SK-N-SH treated with all-trans-retinoic acid at 6 μM for 48 hours (cell line): Measurements from ENCODE around the gene SLC2A4.

Experiments
- CSRNP3 ChIP-seq: fragments of 250-450 bp; sonication (Bioruptor Pico); IDR thresholded peaks from 2 replicates; pipeline ENCODE4 v1.5.1; 2021; ENCODE audit warnings: mild to moderate bottlenecking, moderate library complexity
- TF ChIP-seq, protein P1 (sequence below): fragments of 250-450 bp; sonication (Bioruptor Pico); IDR thresholded peaks from 2 replicates; pipeline ENCODE4 v1.8.0; 2020; ENCODE audit warnings: mild to moderate bottlenecking, moderate library complexity, borderline replicate concordance

DNA sequence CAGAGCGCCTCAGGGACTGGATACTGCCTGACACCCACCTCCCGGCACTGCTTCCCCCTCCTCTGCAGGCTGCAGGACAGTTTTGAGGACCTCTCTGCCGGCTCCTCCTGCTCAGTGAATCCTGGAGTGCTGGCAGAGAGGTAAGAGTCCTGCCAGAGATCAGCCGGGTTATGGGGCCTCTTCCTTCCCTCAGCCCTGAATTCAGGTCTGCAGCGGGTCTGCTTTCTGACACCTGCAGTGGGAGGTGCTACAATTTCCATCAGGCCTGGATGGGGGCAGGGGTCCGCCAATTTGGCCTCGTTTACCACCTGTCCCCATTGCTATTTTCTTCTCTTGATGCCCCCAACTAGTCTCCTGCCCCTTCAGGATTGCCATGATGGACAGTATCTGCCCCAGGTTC is 50.6 kb downstream of the SLC2A4 start:
- TF ChIP-seq, protein P1, sequence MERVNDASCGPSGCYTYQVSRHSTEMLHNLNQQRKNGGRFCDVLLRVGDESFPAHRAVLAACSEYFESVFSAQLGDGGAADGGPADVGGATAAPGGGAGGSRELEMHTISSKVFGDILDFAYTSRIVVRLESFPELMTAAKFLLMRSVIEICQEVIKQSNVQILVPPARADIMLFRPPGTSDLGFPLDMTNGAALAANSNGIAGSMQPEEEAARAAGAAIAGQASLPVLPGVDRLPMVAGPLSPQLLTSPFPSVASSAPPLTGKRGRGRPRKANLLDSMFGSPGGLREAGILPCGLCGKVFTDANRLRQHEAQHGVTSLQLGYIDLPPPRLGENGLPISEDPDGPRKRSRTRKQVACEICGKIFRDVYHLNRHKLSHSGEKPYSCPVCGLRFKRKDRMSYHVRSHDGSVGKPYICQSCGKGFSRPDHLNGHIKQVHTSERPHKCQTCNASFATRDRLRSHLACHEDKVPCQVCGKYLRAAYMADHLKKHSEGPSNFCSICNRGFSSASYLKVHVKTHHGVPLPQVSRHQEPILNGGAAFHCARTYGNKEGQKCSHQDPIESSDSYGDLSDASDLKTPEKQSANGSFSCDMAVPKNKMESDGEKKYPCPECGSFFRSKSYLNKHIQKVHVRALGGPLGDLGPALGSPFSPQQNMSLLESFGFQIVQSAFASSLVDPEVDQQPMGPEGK (CRISPR knock-in tag): no peak
- no peak for TF ChIP-seq CSRNP3 (CRISPR knock-in tag)
